Mucosa of rectum (tissue), 2 donors: ENCODE measurements around the gene XPO4.

Experiments used
- H3K27ac ChIP-seq, 2 donors: one replicate each; pipeline ENCODE4 v1.7.0; 2013; ENCODE audit warnings: inconsistent platforms in 2 of 2, low read depth in 2 of 2, low read length in 2 of 2
- H3K27me3 ChIP-seq, 2 donors: one replicate each; pipeline ENCODE4 v1.7.0; 2013; ENCODE audit warnings: low read length in 2 of 2; ENCODE audit not compliant: control insufficient read depth in 2 of 2, insufficient read depth in 2 of 2
- H3K36me3 ChIP-seq, 2 donors: one replicate each; pipeline ENCODE4 v1.7.0; 2013; ENCODE audit warnings: low read length in 2 of 2; ENCODE audit not compliant: control insufficient read depth in 2 of 2, insufficient read depth in 2 of 2
- H3K4me1 ChIP-seq, 2 donors: one replicate each; pipeline ENCODE4 v1.7.0; 2013; ENCODE audit warnings: low read length in 2 of 2, mild to moderate bottlenecking in 1 of 2; ENCODE audit not compliant: control insufficient read depth in 2 of 2, insufficient read depth in 2 of 2
- H3K4me3 ChIP-seq, 2 donors: one replicate each; pipeline ENCODE4 v1.7.0; 2013; ENCODE audit warnings: low read length in 2 of 2
- H3K9ac ChIP-seq, 2 donors: one replicate each; pipeline ENCODE4 v1.7.0; 2013; ENCODE audit warnings: low read length in 2 of 2, low read depth in 1 of 2, mild to moderate bottlenecking in 1 of 2
- H3K9me3 ChIP-seq, 2 donors: one replicate each; pipeline ENCODE4 v1.7.0; 2013; ENCODE audit warnings: low read length in 2 of 2; ENCODE audit not compliant: control insufficient read depth in 2 of 2
- donor health status: healthy.
- donor health status: Normal muscosa, but diverticular disease.

XPO4 gene

DNA sequence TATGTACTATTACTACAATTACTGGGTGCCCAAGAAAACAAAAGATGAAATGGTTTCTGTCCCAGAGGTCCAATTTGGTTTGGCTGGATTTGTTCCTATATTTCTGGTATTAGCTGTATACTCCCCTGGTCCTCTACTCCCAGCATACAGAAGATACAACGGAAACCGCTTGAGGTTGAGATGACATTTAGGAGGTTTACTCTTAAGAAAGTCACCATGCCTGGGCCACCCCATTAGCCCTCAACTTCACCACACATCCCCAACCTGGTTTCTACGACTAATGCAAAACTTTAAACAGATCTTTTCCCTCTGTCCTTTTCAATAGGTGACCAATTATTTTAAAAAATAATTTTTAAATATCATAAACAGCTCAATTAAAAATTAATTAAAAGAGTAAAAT is 82.8 kb downstream of the XPO4 start:
- Histone ChIP-seq H3K4me1 (no peaks in the 10 kb centered on the region), H3K36me3 (peaks cover 0 to 2% of the 10 kb centered on the region in 2 donors), H3K9me3 (no peaks in the 10 kb centered on the region), H3K4me3 (no peak overlapping the region), H3K27ac (no peak overlapping the region), H3K27me3 (no peaks in the 10 kb centered on the region), H3K9ac (no peak overlapping the region)

DNA sequence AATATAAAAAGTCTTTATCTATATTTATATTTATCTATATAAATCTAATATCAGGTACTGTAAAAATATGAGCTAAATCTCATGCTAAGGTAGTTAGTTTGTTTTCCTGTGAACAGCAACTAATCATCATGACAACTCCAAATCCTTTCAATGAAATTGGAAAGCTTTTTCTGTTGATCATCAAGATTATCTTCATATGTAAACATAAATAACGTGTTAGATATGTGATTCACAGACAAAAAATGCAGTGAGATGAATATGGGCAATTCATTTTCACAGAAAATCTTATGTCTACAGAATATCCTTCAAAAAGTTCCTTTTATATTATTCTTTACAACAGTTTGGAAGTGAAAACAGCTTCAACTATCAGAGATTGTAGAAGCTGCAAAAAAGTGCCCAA is 87.1 kb downstream of the XPO4 start:
- Histone ChIP-seq H3K9ac (no peak overlapping the region), H3K4me1 (no peaks in the 10 kb centered on the region), H3K9me3 (no peaks in the 10 kb centered on the region), H3K4me3 (no peak overlapping the region), H3K27me3 (no peaks in the 10 kb centered on the region), H3K27ac (no peak overlapping the region), H3K36me3 (peaks cover 0 to 2% of the 10 kb centered on the region in 2 donors)

DNA sequence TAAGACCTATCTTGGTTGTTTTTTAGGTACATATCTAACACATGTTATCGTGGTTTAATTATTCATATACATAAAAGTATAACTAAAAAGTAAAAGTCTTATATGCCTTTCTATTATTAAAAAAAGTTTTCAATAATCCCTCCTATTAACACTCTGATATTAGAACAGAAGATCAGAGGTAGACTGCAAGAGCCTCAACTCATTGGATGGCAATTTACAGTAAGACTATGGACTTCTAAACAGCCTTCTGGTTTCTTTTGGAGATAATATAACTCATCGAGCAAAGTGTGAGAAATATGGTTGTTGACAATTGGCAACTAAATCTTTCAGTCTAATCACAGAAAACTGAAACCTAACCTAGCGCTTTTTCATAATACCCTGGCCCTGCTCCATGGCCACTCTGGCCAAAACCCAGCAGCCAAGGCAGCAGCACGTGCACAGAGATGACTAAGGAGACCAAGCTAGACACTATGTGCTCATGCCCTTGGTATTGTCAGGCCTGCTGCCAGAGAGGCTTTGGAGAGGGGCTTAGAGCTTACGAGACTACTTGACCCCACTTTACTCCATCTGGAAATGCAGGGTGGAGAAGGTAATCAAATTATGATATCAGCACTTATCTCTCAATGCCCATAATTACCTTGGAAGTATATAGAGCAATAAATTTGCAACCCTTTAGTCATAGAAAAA is 88.2 kb downstream of the XPO4 start:
- no peaks in the 10 kb centered on the region for H3K4me1 ChIP-seq
- H3K9ac ChIP-seq, result no peak overlapping the region
- H3K4me3 ChIP-seq, result no peak overlapping the region
- no peaks in the 10 kb centered on the region for H3K27me3 ChIP-seq
- H3K27ac ChIP-seq, result no peak overlapping the region
- H3K36me3 ChIP-seq, result peaks cover 5 to 6% of the 10 kb centered on the region in 2 donors
- no peaks in the 10 kb centered on the region for H3K9me3 ChIP-seq

DNA sequence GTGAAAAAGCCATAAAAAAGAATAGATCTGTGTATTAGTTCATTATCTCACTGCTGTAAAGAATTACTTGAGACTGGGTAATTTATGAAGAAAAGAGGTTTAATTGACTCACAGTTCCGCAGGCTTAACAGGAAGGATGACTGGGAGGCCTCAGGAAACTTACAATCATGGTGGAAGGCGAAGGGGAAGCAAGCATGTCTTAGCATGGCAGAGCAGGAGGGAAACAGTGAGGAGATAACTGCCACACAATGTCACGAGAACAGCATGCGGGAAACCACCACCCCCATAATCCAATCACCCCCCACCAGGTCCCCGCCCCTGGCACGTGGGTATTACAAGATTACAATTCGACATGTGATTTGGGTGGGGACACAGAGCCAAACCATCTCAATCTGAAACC is 89.7 kb downstream of the XPO4 start:
- Histone ChIP-seq H3K4me1 (no peaks in the 10 kb centered on the region), H3K36me3 (peaks cover 18 to 19% of the 10 kb centered on the region in 2 donors), H3K4me3 (no peak overlapping the region), H3K9me3 (no peaks in the 10 kb centered on the region), H3K27ac (no peak overlapping the region), H3K27me3 (no peaks in the 10 kb centered on the region), H3K9ac (no peak overlapping the region)

DNA sequence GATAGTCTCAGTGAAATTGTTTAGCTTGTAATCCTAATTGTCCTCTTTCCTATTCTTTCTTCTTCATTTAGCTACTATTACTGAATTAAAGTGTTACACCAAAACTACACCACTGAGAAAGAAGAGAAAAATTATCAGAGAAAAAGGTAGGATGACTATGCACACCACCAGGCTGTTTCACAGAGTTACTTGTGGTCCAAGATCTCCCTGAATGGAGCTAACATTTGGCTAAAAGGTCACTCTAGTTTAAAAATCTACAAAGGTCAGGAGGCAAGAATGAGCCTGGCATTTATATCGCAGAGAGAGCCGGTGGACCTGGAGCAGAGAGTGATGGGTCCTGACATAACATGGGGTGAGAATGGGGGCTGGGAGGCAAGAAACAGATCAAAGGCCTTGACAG is 91.7 kb downstream of the XPO4 start:
- Histone ChIP-seq H3K4me3 (no peak overlapping the region), H3K36me3 (peaks cover 25% of the 10 kb centered on the region in 2 donors), H3K4me1 (no peaks in the 10 kb centered on the region), H3K27ac (no peak overlapping the region), H3K27me3 (no peaks in the 10 kb centered on the region), H3K9me3 (no peaks in the 10 kb centered on the region), H3K9ac (no peak overlapping the region)

DNA sequence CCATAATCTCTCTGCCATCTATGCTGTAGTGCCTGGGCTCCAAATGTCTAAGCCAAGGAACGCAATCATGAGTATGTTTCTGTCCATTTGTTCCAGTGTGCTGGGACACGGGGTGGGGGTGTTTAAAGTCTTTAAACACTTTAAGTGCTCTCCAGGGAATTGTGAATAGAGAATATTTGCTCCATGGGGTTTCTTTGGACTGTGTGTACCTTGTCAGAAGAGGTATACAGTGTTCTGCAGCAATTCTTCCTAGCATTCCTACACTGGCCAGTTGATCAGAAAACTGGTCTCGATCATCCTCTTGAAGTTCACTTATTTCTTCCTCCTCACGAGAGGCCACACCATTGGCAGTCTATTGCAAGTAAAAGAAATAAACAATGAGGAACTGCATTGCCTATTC is 93.7 kb downstream of the XPO4 start:
- Histone ChIP-seq H3K27ac (no peak overlapping the region), H3K4me3 (no peak overlapping the region), H3K9me3 (no peaks in the 10 kb centered on the region), H3K36me3 (peaks cover 23 to 25% of the 10 kb centered on the region in 2 donors), H3K9ac (no peak overlapping the region), H3K4me1 (no peaks in the 10 kb centered on the region), H3K27me3 (no peaks in the 10 kb centered on the region)

DNA sequence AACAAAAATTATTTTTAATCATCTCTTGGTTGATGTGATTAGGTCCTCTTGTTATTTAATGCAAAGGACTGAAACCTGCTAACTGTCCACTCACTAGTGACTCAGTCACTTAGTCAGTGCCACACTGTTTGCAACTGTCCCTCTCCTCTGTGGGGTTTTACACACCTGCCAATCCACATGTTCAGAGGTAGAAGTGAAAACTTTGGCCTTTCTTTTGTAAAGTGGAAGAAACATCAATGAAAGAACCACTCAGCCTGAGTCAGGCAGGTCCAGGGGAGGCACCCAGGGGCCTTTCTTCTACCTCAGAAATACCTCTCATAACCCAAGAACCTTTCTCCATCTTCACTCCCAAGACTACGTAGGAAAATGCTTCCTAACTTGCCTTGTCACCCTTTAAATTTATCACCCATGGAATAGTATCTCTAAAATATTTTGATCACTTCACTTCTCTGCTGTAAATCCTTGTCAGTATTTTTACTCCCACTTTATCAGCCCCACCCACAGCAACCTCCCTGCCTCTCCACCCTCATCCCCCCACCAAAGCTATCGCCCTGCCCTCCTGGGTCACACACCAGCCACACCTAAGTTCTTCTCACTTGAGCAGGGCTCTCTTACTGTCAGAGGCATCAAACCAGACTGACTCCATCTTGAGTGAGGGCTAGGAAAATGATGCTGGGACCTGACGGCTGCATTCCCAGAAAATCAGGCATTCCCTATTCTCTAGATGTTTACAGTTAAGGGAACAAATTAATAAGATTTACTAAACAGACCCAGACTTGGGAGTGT is 99.2 kb downstream of the XPO4 start:
- Histone ChIP-seq H3K9me3 (no peaks in the 10 kb centered on the region), H3K4me1 (no peaks in the 10 kb centered on the region), H3K4me3 (no peak overlapping the region), H3K36me3 (peaks cover 13 to 19% of the 10 kb centered on the region in 2 donors), H3K9ac (no peak overlapping the region), H3K27me3 (no peaks in the 10 kb centered on the region), H3K27ac (no peak overlapping the region)

DNA sequence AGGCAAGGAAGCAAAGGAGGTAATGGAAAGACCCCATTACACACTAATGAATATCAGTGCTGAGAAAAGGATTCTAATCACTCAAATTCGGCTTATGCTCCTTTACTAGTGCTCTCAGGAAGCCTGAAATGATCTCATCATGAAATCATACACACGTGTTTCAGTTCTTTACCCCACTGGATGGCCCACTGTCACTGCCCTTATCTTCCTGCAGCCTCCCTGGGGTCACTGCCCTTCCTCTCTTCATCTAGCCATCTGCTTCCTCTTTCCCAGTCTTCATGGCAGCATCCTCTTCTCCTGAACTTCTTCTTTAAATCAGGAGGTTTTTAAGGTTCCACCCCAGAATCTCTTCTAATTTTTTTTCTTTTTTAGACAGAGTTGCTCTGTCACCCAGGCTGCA is 100.8 kb downstream of the XPO4 start:
- Histone ChIP-seq H3K9ac (no peak overlapping the region), H3K27me3 (no peaks in the 10 kb centered on the region), H3K4me1 (no peaks in the 10 kb centered on the region), H3K4me3 (no peak overlapping the region), H3K9me3 (no peaks in the 10 kb centered on the region), H3K27ac (no peak overlapping the region), H3K36me3 (peaks cover 4 to 21% of the 10 kb centered on the region in 2 donors)

DNA sequence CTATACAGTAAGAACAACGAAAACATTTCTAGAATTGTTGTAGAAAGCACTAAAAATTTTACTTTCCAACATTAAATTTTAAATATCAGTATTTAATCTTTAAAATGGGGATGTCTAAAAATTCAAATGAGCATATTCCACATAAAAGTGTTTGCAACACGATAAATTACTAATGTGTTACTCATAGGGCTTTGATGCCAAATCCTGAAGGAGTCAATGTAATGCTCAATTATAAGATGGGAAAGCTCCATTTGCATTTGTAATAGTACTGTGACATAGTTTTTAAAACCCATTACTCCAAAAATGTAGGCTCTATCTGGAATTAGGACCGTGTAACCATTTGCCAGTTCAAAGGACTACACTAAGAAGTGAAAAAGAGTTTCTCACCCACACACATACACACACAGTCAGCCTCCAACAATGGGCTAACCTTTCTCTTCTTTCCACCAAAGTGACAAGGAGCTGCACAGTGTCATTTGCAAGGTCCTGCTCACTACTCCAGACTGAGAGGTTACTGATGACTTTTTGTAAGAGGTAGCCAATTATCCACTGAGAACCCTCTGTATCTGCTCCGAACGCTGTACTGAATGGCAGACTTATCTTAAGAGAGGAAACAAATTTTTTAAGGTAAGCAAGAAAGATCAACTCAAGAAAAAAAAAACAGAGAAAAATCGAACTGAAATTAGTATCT is 102.7 kb downstream of the XPO4 start:
- no peaks in the 10 kb centered on the region for H3K4me1 ChIP-seq
- H3K9me3 ChIP-seq, result no peaks in the 10 kb centered on the region
- no peak overlapping the region for H3K9ac ChIP-seq
- no peak overlapping the region for H3K4me3 ChIP-seq
- no peaks in the 10 kb centered on the region for H3K27me3 ChIP-seq
- H3K27ac ChIP-seq, result no peak overlapping the region
- H3K36me3 ChIP-seq, result peaks cover 12 to 33% of the 10 kb centered on the region in 2 donors

DNA sequence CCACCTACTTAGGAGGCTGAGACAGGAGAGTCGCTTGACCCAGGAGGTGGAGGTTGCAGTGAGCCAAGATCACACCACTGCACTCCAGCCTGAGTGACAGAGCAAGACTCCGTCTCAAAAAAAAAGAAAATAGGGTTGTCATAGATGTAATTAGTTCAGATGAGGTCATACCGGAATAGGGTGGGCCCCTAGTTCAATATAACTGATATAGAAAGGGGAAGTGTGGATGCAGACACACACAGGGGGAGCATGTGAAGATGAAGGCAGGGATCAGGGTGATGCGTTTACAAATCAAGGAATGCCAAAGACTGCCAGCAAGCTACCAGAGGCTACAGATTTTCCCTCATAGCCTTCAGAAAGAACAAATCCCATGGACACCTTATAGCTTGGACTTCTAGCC is 104.5 kb downstream of the XPO4 start:
- Histone ChIP-seq H3K9ac (no peak overlapping the region), H3K4me3 (no peak overlapping the region), H3K27ac (no peak overlapping the region), H3K4me1 (no peaks in the 10 kb centered on the region), H3K27me3 (no peaks in the 10 kb centered on the region), H3K36me3 (peaks cover 15 to 40% of the 10 kb centered on the region in 2 donors), H3K9me3 (no peaks in the 10 kb centered on the region)
